Retina (tissue), 1 donor: ENCODE results near the gene CACNG4.

Source experiments
- DNase-seq: peaks from one replicate; pipeline ENCODE4 v3.0.0-alpha.2; 2016

CACNG4 gene

GRCh38 chr17:67072885-67073284 lies 108.4 kb downstream of the CACNG4 start:
- DNase-seq = no peak

GRCh38 chr17:67074781-67075180 lies 110.3 kb downstream of the CACNG4 start:
- no peak for DNase-seq

GRCh38 chr17:67076290-67076689 lies 111.8 kb downstream of the CACNG4 start:
- no peak for DNase-seq

GRCh38 chr17:67078292-67078691 lies 113.8 kb downstream of the CACNG4 start:
- DNase-seq = no peak

GRCh38 chr17:67079491-67079890 lies 115.0 kb downstream of the CACNG4 start:
- no peak for DNase-seq

- no peak for DNase-seq
Observed at GRCh38 chr17:67080804-67081203, 116.3 kb downstream of the CACNG4 start.

GRCh38 chr17:67082107-67082506 lies 117.6 kb downstream of the CACNG4 start:
- no peak for DNase-seq
